ENCODE results near the gene CCDC97.

CCDC97 gene

GRCh38 chr19:41264581-41265394 lies 45.2 kb upstream of the CCDC97 start (continued):
- TF ChIP-seq ZNF692 (tag by site-specific recombination; IDR thresholded peaks at IDR 0.05): peak; percentile 77
- TF ChIP-seq PATZ1 (tag by site-specific recombination; IDR thresholded peaks at IDR 0.05): peak; percentile 16
- no peak for TF ChIP-seq ZBTB8A (tag by site-specific recombination; IDR thresholded peaks at IDR 0.05)
- TF ChIP-seq SETDB1 (IDR thresholded peaks at IDR 0.05; ENCODE audit: insufficient read length, low read length): no peak
- no peak for TF ChIP-seq ZNF223 (tag by site-specific recombination; IDR thresholded peaks at IDR 0.05)
- TF ChIP-seq ZNF626 (tag by site-specific recombination; IDR thresholded peaks at IDR 0.05): no peak
- no peak for TF ChIP-seq ZNF248 (tag by site-specific recombination; IDR thresholded peaks at IDR 0.05)
- no peak for TF ChIP-seq BCL6B (tag by site-specific recombination; IDR thresholded peaks at IDR 0.05)
- TF ChIP-seq KLF7 (tag by site-specific recombination; IDR thresholded peaks at IDR 0.05; ENCODE audit: borderline replicate concordance): no peak
- no peak for TF ChIP-seq ZNF530 (tag by site-specific recombination; IDR thresholded peaks at IDR 0.05; ENCODE audit: low read depth)
- TF ChIP-seq ZBTB44 (tag by site-specific recombination; IDR thresholded peaks at IDR 0.05): no peak
- no peak for TF ChIP-seq SCRT1 (tag by site-specific recombination; IDR thresholded peaks at IDR 0.05; ENCODE audit: borderline replicate concordance)
- no peak for TF ChIP-seq ZNF701 (tag by site-specific recombination; IDR thresholded peaks at IDR 0.05)
- no peak for TF ChIP-seq ZNF585B (tag by site-specific recombination; IDR thresholded peaks at IDR 0.05)
- 0 out of 2 replicates have a peak, but pooled peaks have one; percentile 35 for TF ChIP-seq PBX3 (CRISPR knock-in tag; IDR thresholded peaks at IDR 0.05)
- no peak for TF ChIP-seq ZNF174 (tag by site-specific recombination; IDR thresholded peaks at IDR 0.05)
- TF ChIP-seq AEBP2 (tag by site-specific recombination; IDR thresholded peaks at IDR 0.05; ENCODE audit: borderline replicate concordance): no peak
- TF ChIP-seq ELK4 (IDR thresholded peaks at IDR 0.05; ENCODE audit: borderline replicate concordance, low read depth, low read length): no peak
- TF ChIP-seq SP3 (tag by site-specific recombination; IDR thresholded peaks at IDR 0.05): peak; percentile 42
- TF ChIP-seq ZNF157 (tag by site-specific recombination; IDR thresholded peaks at IDR 0.05): no peak
- TF ChIP-seq PRDM2 (tag by site-specific recombination; IDR thresholded peaks at IDR 0.05; ENCODE audit: borderline replicate concordance): no peak; the same call in 1 of the 2 replicates
